Activated naive CD8-positive, alpha-beta T cell (primary cell): ENCODE data around the gene GFRA1.

ENCODE experiments used
- H3K27ac Mint-ChIP-seq: one replicate; pipeline ENCODE4 v1.8.0; 2021; ENCODE audit warnings: mixed read lengths
- H3K27me3 Mint-ChIP-seq: one replicate; pipeline ENCODE4 v1.8.0; 2021; ENCODE audit warnings: mixed read lengths
- H3K36me3 Mint-ChIP-seq: one replicate; pipeline ENCODE4 v1.8.0; 2021; ENCODE audit warnings: mixed read lengths
- H3K4me1 Mint-ChIP-seq: one replicate; pipeline ENCODE4 v1.8.0; 2021; ENCODE audit warnings: low read depth, mixed read lengths
- H3K4me3 Mint-ChIP-seq: one replicate; pipeline ENCODE4 v1.8.0; 2021; ENCODE audit warnings: mild to moderate bottlenecking, mixed read lengths
- H3K9me3 Mint-ChIP-seq: one replicate; pipeline ENCODE4 v1.8.0; 2021; ENCODE audit warnings: low read depth, mixed read lengths

Gene GFRA1

DNA sequence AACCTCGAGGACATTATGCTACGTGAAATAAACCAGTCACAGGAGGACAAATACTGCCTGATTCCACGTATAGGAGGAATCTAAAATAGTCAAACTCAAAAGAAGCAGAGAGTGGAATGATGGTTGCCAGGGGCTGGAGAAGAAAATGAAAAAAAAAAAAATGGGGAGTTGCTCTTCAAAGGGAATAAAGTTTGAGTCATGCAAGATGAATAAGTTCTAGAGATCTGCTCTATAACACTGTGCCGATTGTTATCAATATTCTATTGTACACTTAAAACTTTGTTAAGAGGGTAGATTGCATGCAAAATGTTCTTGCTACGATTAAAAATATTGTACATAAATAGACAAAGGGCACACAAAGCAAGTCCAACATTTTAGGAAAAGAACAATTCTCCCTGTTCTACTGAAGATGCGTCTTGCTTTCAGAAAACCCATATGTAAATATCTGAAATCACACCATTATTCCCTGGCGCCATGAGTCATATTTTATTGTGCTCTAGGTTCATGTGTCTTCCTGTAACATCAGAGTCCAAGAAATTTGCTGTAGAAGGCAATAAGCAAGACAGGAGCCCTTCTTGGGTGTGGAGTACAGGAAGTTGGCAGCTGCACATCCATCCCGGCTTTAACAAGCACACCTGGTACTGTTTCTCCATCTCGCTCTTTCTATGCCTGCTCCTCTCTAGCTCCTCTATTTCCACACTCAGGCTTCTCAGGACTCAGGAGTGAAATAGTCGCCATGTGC lies 145.9 kb downstream of the GFRA1 start:
- Mint-ChIP-seq H3K9me3 (no peaks in the 10 kb centered on the region), H3K36me3 (no peaks in the 10 kb centered on the region), H3K4me1 (no peaks in the 10 kb centered on the region), H3K27me3 (no peaks in the 10 kb centered on the region), H3K27ac (no peak overlapping the region), H3K4me3 (no peak overlapping the region)

DNA sequence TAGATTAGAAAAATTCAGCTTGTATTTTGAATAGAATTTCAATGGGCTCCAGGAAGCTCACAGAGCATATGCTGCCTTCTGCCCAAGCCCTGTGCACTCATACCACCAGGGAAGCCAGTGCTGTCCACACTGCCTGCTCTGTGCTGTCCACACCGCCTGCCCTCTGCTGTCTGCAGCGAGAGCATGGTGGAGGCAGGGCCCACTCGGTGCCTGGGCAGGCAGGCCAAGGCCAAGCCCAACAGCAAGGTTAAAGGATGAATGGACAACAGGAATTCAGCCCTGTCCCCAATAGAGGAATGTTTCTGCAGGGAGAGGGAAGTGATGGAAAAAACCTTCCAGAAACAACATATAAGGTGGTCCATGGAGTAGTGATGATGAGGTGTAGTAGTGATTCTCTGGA lies 146.8 kb downstream of the GFRA1 start:
- H3K27ac Mint-ChIP-seq: no peak overlapping the region
- no peaks in the 10 kb centered on the region for H3K9me3 Mint-ChIP-seq
- H3K36me3 Mint-ChIP-seq: no peaks in the 10 kb centered on the region
- H3K27me3 Mint-ChIP-seq: peaks cover under 1% of the 10 kb centered on the region
- no peak overlapping the region for H3K4me3 Mint-ChIP-seq
- H3K4me1 Mint-ChIP-seq: no peaks in the 10 kb centered on the region

DNA sequence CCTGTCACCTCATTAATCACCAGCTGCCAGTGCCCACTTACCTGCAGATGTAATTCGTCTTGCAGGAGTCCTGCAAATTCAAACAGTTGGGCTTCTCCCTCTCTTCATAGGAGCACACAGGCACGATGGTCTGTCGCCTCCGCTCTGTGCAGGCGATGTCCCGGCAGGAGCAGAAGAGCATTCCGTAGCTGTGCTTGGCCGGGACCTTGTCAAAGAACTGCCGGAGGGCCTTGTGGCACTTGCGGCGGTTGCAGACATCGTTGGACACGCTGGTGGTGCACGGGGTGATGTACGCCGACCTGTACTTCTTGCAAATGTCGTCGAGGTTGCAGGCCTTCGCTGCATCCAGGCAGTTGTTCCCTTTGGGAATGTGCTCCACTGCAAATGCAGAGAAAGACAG lies 147.8 kb downstream of the GFRA1 start:
- Mint-ChIP-seq H3K4me1 (no peaks in the 10 kb centered on the region), H3K27ac (no peak overlapping the region), H3K36me3 (no peaks in the 10 kb centered on the region), H3K9me3 (no peaks in the 10 kb centered on the region), H3K27me3 (peaks cover 2% of the 10 kb centered on the region), H3K4me3 (no peak overlapping the region)

DNA sequence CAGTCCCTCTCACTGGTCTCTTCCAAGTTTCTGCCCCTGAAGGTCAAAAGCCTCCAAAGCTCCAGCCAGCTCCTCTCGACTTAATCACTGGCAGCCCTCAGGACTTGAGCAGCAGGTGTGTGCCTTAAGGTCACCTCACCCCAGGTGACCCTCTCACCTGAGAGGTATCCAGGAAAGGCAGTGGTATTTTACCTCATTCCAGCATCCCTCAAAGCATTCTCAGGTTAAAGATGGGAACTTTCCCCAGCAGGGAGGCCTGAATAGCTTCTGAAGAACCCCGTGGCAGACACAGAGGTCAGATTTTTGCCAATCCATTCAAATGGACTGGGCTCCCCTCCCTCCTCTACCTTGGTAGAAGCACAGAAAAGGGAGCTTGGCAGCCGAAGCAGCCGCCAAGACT lies 148.2 kb downstream of the GFRA1 start:
- H3K9me3 Mint-ChIP-seq: no peaks in the 10 kb centered on the region
- no peaks in the 10 kb centered on the region for H3K4me1 Mint-ChIP-seq
- peaks cover 2% of the 10 kb centered on the region for H3K27me3 Mint-ChIP-seq
- H3K36me3 Mint-ChIP-seq: no peaks in the 10 kb centered on the region
- no peak overlapping the region for H3K4me3 Mint-ChIP-seq
- H3K27ac Mint-ChIP-seq: no peak overlapping the region

DNA sequence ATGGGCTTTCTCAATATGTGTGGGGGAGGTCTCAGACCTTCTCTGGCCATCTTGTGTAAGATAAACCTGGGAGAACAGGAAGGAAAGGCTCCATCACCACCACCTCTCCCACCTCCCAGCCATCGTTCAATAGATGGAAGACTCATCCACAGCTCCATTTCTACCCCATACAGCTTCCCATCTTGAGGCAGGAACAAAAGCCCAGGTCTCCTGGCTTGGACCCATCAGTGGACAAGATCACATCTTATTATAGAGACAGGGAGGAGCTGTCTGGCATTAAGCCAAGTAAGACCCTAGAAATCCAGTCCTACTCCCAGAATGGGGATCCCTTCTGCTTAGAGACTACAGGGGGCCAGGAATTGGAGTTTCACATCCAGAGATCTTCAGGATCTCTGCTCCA lies 150.3 kb downstream of the GFRA1 start:
- Mint-ChIP-seq H3K27me3 (peaks cover 2% of the 10 kb centered on the region), H3K36me3 (no peaks in the 10 kb centered on the region), H3K4me1 (no peaks in the 10 kb centered on the region), H3K27ac (no peak overlapping the region), H3K4me3 (no peak overlapping the region), H3K9me3 (no peaks in the 10 kb centered on the region)

DNA sequence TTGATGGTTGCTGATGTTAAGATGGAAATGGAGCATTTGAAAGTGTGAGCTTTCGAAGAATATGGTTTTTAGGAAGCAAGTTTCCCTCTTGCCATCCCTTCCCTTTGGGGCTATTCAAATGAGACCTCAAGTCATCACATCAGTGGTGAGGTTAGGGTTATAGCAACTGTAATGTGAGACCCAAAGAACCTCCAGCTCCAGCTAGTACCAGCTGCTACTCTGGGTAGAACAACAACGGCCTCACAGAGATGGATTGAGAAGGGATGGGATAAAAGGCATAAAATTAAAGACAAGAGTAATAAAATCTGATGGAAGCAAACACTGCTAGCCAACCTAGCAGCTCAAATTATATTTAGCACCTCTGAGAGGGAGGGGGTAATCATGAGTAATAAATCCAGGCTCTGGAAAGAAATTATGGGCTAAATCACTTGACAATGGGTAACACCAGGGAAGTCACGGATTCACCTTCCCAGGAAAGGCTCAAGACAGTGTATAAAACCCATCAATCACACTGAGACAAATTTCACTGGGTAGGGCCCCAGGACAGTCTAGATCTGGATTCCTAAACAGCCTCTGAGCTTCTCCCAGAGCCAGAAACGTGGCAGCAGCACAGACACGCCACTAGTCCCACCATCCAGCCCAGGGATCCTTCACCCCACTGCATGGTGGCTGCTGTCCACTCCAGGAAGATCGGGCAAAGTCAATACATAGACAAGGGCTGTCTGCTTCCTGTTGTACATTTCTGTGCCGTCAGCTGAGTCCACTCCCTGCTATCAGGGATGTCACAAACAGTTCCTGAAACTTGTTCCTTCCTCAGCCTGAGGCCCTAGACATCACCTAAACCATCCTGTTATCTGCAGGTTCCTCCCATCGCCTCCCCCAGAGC lies 151.1 kb downstream of the GFRA1 start:
- Mint-ChIP-seq H3K9me3 (no peaks in the 10 kb centered on the region), H3K27ac (no peak overlapping the region), H3K4me1 (no peaks in the 10 kb centered on the region), H3K36me3 (no peaks in the 10 kb centered on the region), H3K4me3 (no peak overlapping the region), H3K27me3 (peaks cover 2% of the 10 kb centered on the region)

DNA sequence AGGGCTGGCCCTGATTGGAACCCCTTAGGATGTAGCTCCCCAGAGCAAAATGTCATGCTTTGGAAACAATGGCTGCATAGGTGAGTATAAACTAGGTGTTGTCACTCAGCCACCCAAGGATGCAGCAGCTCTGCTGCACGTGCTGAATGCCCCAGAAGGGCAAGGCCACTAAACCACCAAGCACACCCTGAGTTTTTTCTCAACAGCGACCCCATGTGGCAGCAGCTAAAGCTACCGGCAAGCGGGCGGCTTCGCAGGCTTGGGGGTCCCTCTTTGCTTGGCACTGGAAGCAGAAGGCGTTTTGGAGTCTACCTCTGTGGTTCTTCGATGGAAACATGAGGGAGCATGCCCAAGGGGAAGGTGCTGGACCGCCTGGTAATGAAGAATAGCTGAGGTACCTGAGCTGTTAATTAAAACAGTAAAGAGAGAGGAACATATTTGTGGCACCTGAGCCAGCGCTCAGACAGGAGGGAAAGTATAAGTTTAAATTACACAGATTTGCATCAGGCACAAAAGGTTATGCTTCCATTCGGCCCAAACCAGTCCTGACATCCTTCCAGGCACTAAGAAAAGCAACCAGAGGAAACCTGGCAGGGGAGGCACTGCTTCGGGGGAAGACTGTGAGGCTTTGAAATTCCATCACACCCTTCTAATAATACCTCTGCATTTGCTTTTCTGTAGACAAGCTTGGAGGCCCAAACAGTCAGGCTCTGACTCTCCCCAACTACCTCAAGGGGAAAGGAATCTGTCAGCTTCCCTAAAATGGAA lies 152.1 kb downstream of the GFRA1 start:
- H3K27me3 Mint-ChIP-seq: peaks cover 2% of the 10 kb centered on the region
- H3K27ac Mint-ChIP-seq: no peak overlapping the region
- H3K4me3 Mint-ChIP-seq: no peak overlapping the region
- H3K9me3 Mint-ChIP-seq: no peaks in the 10 kb centered on the region
- H3K36me3 Mint-ChIP-seq: no peaks in the 10 kb centered on the region
- H3K4me1 Mint-ChIP-seq: no peaks in the 10 kb centered on the region

DNA sequence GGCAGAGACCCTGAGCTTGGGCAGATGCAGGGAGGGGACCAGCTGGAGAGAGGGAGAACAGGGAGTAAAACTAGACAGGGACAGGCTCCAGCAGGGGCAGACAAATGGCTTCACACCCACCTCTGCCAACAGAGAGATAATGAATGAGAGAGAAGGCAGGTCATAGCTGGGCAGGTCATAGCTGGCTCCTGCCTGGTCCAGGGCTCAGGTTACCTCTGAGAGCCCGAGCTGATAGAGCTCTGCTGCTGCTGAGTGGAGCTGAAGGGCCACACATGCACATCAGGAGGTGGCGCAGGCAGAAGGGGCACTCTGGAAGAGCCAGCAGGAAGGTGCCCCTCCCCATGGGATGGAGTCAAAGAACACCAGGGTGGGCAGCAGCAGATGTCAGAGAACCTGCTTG lies 154.2 kb downstream of the GFRA1 start:
- Mint-ChIP-seq H3K27me3 (peaks cover 2% of the 10 kb centered on the region), H3K4me3 (no peak overlapping the region), H3K36me3 (no peaks in the 10 kb centered on the region), H3K4me1 (no peaks in the 10 kb centered on the region), H3K9me3 (no peaks in the 10 kb centered on the region), H3K27ac (no peak overlapping the region)

DNA sequence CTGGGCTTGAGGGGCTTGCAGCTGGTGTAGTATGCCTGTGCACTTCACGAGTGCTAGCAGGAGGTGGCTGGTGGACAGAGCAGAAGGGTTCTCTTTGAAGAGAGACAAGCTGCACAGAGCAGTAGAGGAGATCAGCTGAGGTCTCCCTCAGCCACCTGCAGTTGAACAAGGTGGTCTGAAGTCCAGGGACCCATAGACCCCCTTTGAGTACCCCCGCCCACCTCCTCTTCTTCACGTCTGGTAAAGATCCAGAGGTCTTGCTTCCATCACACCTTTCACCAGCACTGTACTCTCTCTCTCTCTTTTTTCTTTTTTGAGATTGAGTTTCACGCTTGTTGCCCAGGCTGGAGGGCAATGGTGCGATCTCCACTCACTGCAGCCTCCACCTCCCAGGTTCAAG lies 157.2 kb downstream of the GFRA1 start:
- Mint-ChIP-seq H3K36me3 (no peaks in the 10 kb centered on the region), H3K4me3 (no peak overlapping the region), H3K27ac (no peak overlapping the region), H3K4me1 (no peaks in the 10 kb centered on the region), H3K27me3 (no peaks in the 10 kb centered on the region), H3K9me3 (no peaks in the 10 kb centered on the region)

DNA sequence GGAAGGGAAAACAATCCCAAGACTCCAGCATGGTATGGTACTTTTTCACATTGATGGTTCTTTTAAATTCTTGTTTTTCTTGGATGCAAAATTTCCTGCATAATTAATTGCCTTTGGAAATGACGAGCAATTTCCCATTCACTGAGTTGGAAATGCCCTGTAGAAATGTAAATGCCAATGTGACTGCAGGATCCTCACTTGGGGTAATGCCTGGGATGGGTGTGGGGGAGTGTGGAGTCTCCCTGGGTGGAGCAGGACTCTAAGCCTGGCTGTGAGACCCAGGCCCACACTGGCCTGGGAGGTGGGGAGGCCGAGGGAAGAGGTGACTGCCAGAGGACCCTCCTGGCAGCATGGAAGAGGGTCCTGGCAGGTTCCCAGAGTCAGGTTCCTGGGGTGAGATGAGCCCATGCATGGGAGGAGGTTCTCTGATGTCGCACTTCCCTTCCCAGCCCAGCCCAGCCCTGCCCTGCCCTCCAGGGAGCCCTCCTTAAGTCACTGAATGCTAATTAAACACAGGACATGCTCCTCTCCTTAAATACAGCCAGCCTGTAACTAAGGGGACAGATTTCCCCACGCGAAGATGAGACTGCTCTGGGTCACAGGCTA lies 157.9 kb downstream of the GFRA1 start:
- Mint-ChIP-seq H3K9me3 (no peaks in the 10 kb centered on the region), H3K36me3 (no peaks in the 10 kb centered on the region), H3K4me3 (no peak overlapping the region), H3K4me1 (no peaks in the 10 kb centered on the region), H3K27me3 (no peaks in the 10 kb centered on the region), H3K27ac (no peak overlapping the region)

DNA sequence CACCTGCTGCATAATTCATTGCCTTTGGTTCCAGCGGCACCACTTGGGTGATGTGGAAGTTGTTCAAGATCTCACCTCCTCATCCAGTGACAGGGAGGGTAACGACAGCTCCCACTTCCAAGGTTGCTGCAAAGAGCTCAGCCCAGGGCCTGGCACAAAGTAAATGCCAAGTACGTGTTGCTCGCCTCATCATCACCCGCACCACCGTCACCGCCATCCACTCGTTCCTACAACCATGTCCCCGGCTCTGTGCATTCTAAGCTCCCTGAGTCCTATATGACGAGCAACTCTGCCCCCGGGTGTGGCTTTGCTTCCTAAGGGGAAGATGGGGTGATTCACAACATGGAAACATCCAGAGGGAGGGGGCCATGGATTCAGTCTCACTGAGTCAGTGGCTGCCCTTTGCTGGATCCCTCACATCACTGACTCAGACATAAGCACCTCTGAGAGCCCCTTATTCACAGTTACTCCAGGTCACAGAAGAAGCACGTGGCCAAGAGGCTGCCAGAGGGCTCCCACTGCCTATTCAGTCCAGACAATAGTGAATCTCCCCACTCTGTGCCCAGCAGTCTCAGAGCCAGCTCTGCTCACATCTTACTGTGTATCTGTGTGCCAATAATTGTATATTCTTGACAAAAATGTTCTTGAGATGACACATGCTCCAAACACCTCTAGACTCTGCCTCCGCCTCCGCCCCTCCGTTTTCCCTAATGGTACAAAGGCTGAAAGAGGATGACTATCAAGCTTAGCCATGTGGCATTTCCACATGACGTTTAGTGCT lies 159.1 kb downstream of the GFRA1 start:
- Mint-ChIP-seq H3K36me3 (no peaks in the 10 kb centered on the region), H3K4me1 (no peaks in the 10 kb centered on the region), H3K27ac (no peak overlapping the region), H3K4me3 (no peak overlapping the region), H3K9me3 (no peaks in the 10 kb centered on the region), H3K27me3 (no peaks in the 10 kb centered on the region)

DNA sequence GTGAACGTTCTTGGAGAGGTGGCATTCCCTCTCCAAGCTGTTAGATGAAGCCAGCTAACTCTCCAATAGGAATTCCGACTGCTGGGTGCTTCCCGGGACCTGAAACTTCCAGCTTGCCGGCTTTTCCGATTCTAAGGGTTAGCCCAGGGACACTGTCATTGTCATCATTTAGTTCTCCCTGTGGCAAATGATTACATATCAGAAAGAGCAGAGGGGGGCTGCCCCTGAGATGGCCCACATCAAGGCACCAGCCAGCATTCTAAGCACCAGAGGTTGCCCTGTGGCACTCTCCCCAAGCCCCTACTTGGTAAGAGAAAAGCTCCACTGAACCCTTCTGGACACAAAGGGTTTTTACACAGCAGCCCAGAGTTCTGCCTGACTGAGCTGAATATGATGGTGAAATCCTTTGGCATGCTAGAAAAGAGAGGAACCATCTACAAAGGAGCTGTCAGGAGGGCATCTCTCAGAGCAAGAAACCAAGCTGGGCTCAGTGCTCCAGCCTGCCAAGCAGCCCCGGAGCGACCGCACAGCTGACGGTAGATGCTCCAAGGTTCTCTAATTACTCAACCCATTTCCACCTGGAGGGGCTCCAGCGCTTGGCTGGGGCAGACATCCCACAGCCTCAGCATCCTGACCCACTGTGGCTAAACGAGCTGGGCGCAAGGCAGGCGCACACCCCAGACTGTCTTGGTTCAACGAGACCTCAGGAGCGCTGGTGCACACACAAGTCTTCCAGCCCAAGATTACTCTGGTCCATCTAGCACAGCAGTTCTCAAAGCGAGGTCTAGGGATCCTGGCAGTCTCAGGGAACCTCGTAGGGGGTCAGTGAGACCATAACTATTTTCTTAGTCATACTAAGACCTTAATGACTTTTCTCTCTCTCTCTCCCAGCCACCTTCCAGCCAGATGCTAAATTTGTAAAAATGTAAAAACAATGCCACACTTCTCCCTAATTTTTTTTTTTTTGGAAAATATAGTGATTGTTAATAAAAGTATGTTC lies 160.5 kb downstream of the GFRA1 start:
- H3K27ac Mint-ChIP-seq: no peak overlapping the region
- no peak overlapping the region for H3K4me3 Mint-ChIP-seq
- no peaks in the 10 kb centered on the region for H3K36me3 Mint-ChIP-seq
- H3K9me3 Mint-ChIP-seq: no peaks in the 10 kb centered on the region
- no peaks in the 10 kb centered on the region for H3K27me3 Mint-ChIP-seq
- no peaks in the 10 kb centered on the region for H3K4me1 Mint-ChIP-seq

DNA sequence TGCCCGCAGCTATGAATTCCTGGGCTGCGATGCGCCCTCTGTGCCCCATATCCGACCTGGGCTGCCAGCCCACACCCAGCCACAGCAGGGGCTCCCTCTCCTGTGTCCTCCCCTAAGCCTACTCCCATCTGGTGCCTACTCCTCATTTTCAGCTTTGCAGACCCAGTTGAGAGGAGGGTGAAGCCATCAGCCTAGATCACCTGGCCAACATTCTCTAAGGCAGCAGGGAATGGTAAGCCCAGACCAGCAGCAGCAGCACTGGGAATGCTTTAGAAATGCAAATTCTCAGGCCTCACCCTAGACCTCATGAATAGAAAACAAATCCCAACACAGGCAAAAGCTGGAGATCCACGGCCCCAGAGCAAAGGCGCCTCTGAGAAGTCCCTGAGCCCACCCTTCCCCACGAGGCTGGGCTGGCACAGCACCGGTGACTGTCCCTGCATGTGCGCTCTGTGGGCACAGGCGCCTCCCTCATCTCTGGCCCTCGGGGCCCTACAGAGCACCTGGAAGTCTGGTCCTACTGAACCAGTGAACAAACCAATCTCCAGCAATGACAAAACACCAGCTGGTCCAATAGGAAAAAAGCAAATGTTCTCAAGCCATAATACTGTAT lies 161.4 kb downstream of the GFRA1 start:
- Mint-ChIP-seq H3K27ac (no peak overlapping the region), H3K27me3 (no peaks in the 10 kb centered on the region), H3K9me3 (no peaks in the 10 kb centered on the region), H3K36me3 (no peaks in the 10 kb centered on the region), H3K4me1 (no peaks in the 10 kb centered on the region), H3K4me3 (no peak overlapping the region)
